ENCODE measurements around the gene DMAC2. TPM values are rescaled to one million over a fixed set of nuclear protein-coding genes. Genes with fewer than 3 reads are reported as not detected.
"Not testable (repeated sequence)": the region's sequence is repeated elsewhere in the genome, so short reads cannot be mapped to it uniquely, and the experiment has no call there.

Gene DMAC2
- total RNA-seq, 2 experiments from 2014 or later = 47.6 to 51.5 TPM

DNA sequence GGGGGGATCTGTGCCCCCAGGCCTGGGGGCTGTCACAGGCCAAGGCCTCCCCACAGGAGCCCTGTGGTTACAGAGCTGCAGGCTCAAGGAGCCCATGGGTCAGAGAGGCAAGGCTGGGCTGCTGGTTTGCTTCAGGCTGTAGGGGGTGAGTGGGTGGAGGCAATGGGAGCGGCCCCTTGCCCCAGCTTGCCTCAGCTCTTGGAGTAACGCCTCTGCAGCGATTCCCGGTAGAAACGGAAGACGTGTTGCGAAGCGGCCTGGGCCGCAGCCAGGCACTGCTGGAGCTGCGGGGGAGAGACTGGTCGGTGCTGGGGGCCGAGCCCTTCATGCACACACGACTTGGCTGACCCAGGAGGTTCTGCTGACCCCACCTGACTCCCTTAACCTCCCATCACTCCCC lies 53.3 kb downstream of the DMAC2 start:
- H3K9me3 Mint-ChIP-seq = no peaks in the 10 kb centered on the region
- H3K27ac Mint-ChIP-seq = no peak overlapping the region
- intact Hi-C loops (cut with micrococcal nuclease) = no loop called here
- ATAC-seq (no peak), DNase-seq (no peak)
- POLR2A ChIA-PET = interaction anchor here (2.4 kb wide), 1 partner anchor 9 kb away, joined by 11 read pairs; the partner anchor contains the start of gene TMEM91
- H3K36me3 Mint-ChIP-seq (ENCODE audit: low read depth) = peaks cover 16% of the 10 kb centered on the region
- H3K4me1 Mint-ChIP-seq (ENCODE audit: low read depth) = no peaks in the 10 kb centered on the region
- CTCF ChIA-PET = no interaction called here
- H3K4me3 Mint-ChIP-seq = no peak overlapping the region
- TF ChIP-seq, protein P1, sequence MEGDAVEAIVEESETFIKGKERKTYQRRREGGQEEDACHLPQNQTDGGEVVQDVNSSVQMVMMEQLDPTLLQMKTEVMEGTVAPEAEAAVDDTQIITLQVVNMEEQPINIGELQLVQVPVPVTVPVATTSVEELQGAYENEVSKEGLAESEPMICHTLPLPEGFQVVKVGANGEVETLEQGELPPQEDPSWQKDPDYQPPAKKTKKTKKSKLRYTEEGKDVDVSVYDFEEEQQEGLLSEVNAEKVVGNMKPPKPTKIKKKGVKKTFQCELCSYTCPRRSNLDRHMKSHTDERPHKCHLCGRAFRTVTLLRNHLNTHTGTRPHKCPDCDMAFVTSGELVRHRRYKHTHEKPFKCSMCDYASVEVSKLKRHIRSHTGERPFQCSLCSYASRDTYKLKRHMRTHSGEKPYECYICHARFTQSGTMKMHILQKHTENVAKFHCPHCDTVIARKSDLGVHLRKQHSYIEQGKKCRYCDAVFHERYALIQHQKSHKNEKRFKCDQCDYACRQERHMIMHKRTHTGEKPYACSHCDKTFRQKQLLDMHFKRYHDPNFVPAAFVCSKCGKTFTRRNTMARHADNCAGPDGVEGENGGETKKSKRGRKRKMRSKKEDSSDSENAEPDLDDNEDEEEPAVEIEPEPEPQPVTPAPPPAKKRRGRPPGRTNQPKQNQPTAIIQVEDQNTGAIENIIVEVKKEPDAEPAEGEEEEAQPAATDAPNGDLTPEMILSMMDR (IDR thresholded peaks at IDR 0.05) = no peak
- H3K27me3 Mint-ChIP-seq = no peaks in the 10 kb centered on the region

DNA sequence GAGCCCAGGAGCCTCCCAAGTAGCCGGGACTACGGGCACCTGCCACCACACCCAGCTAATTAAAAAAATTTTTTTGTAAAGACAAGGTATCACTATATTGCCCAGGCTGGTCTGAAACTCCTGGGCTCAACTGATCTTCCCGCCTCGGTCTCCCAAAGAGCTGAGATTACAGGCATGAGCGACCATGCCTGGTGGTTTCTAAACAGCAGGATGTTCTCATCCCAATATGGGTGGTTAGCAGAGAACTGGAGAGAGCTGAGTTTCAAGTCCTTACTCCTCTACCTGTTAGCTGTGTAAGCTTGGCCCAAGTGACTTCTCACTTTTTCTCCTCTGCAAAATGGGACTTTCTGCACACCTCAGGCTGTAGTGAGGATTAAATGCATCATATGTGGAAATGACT lies 55.4 kb downstream of the DMAC2 start:
- H3K9me3 Mint-ChIP-seq = no peaks in the 10 kb centered on the region
- intact Hi-C loops (cut with micrococcal nuclease) = no loop called here
- H3K36me3 Mint-ChIP-seq (ENCODE audit: low read depth) = peaks cover 6% of the 10 kb centered on the region
- H3K4me1 Mint-ChIP-seq (ENCODE audit: low read depth) = no peaks in the 10 kb centered on the region
- H3K27ac Mint-ChIP-seq = no peak overlapping the region
- POLR2A ChIA-PET = no interaction called here
- TF ChIP-seq, protein P1 (IDR thresholded peaks at IDR 0.05) = no peak
- CTCF ChIA-PET = no interaction called here
- H3K27me3 Mint-ChIP-seq = no peaks in the 10 kb centered on the region
- H3K4me3 Mint-ChIP-seq = no peak overlapping the region
- DNase-seq = no peak
- no peak for ATAC-seq

DNA sequence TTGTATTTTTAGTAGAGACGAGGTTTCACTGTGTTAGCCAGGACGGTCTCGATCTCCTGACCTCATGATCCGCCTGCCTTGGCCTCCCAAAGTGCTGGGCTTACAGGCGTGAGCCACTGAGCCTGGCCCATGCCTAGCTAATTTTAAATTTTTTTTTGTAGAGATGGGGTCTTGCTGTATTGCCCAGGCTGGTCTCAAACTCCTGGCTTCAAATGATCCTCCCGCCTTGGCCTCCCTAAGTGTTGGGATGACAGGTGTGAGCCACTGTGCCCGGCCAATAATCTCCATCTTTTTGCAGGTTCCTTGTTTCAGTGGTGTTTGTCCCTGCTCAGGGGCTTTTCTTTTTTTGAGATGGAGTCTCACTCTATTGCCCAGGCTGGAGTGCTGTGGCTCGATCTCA lies 58.2 kb downstream of the DMAC2 start:
- POLR2A ChIA-PET; H3K27ac Mint-ChIP-seq; intact Hi-C loops (cut with micrococcal nuclease); H3K9me3 Mint-ChIP-seq; CTCF ChIA-PET; DNase-seq; H3K4me3 Mint-ChIP-seq; H3K36me3 Mint-ChIP-seq (ENCODE audit: low read depth); H3K27me3 Mint-ChIP-seq; ATAC-seq: not testable (repeated sequence)
- peaks cover 16% of the 10 kb centered on the region for H3K4me1 Mint-ChIP-seq (ENCODE audit: low read depth)

Other genes with a start within 250 kb of the DMAC2 start
- gene CYP2S1, start 246.7 kb downstream of the DMAC2 start, total RNA-seq = not detected
- under 1 TPM; 0.36 to 0.50 TPM for gene AXL, start 220.7 kb downstream of the DMAC2 start, total RNA-seq
- 100 to 1,000 TPM; 257 to 259 TPM for gene HNRNPUL1, start 175.5 kb downstream of the DMAC2 start, total RNA-seq
- 10 to 100 TPM; 15.9 to 20.4 TPM for gene CCDC97, start 129.7 kb downstream of the DMAC2 start, total RNA-seq
- gene TGFB1, start 86.0 kb downstream of the DMAC2 start, total RNA-seq = 100 to 1,000 TPM; 112 to 123 TPM
- gene B9D2, start 75.8 kb downstream of the DMAC2 start, total RNA-seq = 1 to 10 TPM; 3.1 to 5.1 TPM
- gene TMEM91, start 63.4 kb downstream of the DMAC2 start, total RNA-seq = 1 to 10 TPM; 8.9 to 9.1 TPM
- gene EXOSC5, start 42.6 kb downstream of the DMAC2 start, total RNA-seq = 10 to 100 TPM; 46.6 to 47.0 TPM
- gene BCKDHA, start 42.1 kb downstream of the DMAC2 start, total RNA-seq = 10 to 100 TPM; 32.3 to 36.9 TPM
- 1 to 10 TPM in 1 of 2 experiments, under 1 TPM in 1; 0.59 to 1.1 TPM for gene B3GNT8, start 12.5 kb downstream of the DMAC2 start, total RNA-seq
- gene ERICH4, start 3.2 kb upstream of the DMAC2 start, total RNA-seq = not detected
- gene CEACAM21, start 136.3 kb upstream of the DMAC2 start, total RNA-seq = 10 to 100 TPM; 17.7 to 19.8 TPM
- gene CEACAM4, start 187.2 kb upstream of the DMAC2 start, total RNA-seq = not detected
- gene CEACAM7, start 248.4 kb upstream of the DMAC2 start, total RNA-seq = not detected

Measured in activated CD8-positive, alpha-beta T cell treated with anti-CD3 and anti-CD28 coated beads for 36 hours (primary cell).